ENCODE data around the gene PCDHGA10.
"Not testable (repeated sequence)": the region's sequence is repeated elsewhere in the genome, so short reads cannot be mapped to it uniquely, and the experiment has no call there.

Gene PCDHGA10

DNA sequence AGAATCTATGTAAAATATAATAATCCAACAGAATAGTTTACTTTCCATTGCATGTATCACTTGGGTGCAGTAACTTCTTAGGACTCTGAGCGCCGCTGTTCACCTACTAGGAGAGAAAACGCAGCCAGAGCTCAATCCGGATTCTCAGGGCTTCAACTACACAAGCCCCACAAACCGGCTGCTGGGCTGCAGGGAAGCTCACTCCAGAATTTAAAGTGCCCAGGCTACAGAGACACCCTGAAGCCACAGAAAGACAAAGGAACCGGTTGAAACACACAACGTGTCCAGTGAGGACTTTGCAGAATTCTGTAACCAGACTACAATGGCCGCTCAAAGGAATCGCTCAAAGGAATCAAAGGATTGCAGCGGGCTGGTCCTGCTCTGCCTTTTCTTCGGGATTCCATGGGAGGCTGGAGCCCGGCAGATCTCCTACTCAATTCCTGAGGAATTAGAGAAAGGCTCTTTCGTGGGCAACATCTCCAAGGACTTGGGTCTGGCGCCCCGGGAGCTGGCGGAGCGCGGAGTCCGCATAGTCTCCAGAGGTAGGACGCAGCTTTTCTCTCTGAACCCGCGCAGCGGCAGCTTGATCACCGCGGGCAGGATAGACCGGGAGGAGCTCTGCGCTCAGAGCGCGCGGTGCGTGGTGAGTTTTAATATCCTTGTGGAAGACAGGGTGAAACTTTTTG is at the start of gene PCDHGA10:
PCDHGA10 (plus strand) TSS at position 134 of the 686 bp plus-strand sequence; CDS start at position 323, 189 bp downstream.
- DNase-seq (ENCODE audit: low read depth, low spot score): no peak

DNA sequence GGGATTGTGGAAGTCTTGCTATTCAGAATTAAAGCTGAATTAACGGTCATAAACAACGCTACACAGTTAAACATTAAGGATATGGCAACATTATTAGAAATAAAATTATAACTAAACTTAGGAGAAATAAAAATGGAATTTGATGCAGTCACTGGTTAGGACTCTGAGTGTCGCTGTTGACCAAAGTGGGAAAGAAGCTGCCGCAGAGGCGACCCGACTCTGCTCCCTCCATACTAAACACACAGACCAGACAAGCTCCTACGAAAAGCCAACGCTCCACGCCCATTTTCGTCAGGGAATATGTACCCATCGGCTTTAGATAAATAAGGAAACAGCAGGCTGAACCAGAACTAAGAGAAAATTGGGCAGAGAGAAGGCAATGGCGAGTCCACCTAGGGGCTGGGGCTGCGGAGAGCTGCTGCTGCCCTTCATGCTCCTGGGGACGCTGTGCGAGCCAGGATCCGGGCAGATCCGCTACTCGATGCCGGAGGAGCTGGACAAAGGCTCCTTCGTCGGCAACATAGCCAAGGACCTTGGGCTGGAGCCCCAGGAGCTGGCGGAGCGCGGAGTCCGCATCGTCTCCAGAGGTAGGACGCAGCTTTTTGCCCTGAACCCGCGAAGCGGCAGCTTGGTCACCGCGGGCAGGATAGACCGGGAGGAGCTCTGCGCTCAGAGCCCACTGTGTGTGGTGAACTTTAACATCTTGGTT is 48.7 kb upstream of the PCDHGA10 start, which contains the start of gene PCDHGA5:
PCDHGA5 (plus strand) TSS at position 211 of the 709 bp plus-strand sequence; CDS start at position 380, 169 bp downstream.
- DNase-seq (ENCODE audit: low read depth, low spot score): no peak

DNA sequence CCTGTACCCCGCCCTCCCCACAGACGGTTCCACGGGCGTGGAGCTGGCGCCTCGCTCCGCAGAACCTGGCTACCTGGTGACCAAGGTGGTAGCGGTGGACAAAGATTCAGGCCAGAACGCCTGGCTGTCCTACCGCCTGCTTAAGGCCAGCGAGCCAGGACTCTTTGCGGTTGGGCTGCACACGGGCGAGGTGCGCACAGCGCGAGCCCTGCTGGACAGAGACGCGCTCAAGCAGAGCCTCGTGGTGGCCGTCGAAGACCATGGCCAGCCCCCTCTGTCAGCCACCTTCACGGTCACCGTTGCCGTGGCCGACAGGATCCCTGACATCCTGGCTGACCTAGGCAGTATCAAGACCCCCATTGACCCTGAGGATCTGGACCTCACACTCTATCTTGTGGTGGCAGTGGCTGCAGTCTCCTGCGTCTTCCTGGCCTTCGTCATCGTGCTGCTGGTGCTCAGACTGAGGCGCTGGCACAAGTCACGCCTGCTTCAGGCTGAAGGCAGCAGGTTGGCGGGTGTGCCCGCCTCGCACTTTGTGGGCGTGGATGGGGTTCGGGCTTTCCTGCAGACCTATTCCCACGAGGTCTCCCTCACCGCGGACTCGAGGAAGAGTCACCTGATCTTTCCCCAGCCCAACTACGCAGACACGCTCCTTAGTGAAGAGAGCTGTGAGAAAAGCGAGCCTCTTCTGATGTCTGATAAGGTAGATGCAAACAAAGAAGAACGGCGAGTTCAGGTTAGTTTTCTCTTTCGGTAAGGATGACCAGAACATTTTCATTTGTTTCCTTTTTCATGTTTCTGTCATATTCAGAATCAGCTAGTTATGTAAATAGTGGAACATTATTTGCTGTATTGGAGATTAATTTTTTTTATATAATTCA is 46.5 kb upstream of the PCDHGA10 start:
- no peak for DNase-seq (ENCODE audit: low read depth, low spot score)

DNA sequence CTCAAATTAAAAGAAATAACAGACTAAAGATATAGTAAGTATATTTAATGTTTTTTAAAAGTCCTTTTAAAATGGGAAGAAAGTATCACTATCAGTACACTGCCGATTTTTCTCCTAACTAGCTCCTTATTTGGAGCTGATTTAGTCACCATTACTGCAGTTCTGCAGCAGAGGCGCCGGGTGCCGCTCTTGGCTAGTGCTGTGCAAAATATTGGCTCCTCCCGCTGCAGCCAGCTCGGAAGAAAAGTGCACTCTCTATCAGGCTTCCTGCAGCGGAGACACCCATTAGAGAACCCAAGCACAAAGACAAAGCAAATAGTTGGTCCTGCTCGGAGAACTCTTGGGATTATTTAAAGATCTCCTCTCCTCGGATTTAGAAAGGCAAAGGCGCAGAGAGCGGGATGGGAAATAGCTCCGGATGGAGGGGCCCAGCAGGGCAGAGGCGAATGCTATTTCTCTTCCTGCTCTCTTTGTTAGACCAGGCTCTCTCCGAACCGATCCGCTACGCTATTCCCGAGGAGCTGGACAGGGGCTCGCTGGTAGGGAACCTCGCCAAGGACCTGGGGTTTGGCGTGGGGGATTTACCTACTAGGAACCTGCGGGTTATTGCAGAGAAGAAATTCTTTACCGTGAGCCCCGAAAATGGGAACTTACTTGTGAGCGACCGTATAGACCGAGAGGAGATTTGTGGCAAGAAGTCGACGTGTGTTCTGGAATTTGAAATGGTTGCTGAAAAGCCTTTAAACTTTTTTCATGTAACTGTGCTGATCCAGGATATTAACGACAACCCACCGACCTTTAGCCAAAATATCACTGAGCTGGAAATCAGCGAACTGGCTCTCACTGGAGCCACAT is 42.6 kb upstream of the PCDHGA10 start, which contains the start of gene PCDHGB3:
PCDHGB3 (plus strand) TSS at position 249 of the 855 bp plus-strand sequence; CDS start at position 402, 153 bp downstream.
- DNase-seq (ENCODE audit: low read depth, low spot score): no peak

DNA sequence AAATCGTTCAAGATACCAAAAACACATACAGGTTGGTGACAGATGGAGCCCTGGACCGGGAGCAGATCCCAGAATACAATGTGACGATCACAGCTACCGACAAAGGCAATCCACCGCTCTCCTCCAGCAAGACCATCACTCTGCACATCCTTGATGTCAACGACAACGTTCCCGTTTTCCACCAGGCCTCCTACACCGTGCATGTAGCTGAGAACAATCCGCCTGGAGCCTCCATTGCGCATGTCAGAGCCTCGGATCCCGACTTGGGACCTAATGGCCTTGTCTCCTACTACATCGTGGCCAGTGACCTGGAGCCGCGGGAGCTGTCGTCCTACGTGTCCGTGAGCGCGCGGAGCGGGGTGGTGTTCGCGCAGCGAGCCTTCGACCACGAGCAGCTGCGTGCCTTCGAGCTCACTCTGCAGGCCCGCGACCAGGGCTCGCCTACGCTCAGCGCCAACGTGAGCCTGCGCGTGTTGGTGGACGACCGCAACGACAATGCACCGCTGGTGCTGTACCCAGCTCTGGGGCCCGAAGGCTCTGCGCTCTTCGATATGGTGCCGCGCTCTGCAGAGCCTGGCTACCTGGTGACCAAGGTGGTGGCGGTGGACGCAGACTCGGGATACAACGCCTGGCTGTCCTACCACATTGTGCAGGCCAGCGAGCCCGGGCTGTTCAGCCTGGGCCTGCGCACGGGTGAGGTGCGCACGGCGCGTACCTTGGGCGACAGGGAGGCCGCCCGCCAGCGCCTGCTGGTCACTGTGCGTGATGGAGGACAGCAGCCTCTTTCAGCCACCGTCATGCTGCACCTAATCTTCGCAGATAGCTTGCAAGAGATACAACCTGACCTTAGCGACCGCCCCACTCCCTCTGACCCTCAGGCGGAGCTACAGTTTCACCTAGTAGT is 41.0 kb upstream of the PCDHGA10 start:
- no peak for DNase-seq (ENCODE audit: low read depth, low spot score)

GRCh38 chr5:141373673-141374317 is 39.0 kb upstream of the PCDHGA10 start, which contains the start of gene PCDHGA6:
Gene PCDHGA6, plus strand, starts transcription at chr5:141373891. Its CDS starts 193 bp downstream, at chr5:141374084.
- DNase-seq (ENCODE audit: low read depth, low spot score): no peak

- no peak for DNase-seq (ENCODE audit: low read depth, low spot score)
Observed at GRCh38 chr5:141374627-141375026, 38.2 kb upstream of the PCDHGA10 start.

DNA sequence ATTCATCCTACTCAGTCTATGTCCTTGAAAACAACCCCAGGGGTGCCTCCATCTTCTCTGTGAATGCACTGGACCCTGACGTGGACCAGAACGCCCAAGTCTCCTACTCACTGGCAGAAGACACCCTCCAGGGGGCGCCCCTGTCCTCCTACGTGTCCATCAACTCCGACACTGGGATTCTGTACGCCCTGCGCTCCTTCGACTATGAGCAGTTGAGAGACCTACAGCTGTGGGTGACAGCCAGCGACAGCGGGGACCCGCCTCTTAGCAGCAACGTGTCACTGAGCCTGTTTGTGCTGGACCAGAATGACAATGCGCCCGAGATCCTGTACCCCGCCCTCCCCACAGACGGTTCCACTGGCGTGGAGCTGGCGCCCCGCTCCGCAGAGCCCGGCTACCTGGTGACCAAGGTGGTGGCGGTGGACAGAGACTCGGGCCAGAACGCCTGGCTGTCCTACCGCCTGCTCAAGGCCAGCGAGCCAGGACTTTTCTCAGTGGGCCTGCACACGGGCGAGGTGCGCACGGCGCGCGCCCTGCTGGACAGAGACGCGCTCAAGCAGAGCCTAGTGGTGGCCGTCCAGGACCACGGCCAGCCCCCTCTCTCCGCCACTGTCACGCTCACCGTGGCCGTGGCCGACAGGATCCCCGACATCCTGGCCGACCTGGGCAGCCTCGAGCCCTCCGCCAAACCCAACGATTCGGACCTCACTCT is 37.2 kb upstream of the PCDHGA10 start:
- not testable (repeated sequence) for DNase-seq (ENCODE audit: low read depth, low spot score)

- no peak for DNase-seq (ENCODE audit: low read depth, low spot score)
Observed at GRCh38 chr5:141382469-141383294, 30.1 kb upstream of the PCDHGA10 start, which contains the start of gene PCDHGA7. Gene PCDHGA7, plus strand, starts transcription at chr5:141382742. Its CDS starts 158 bp downstream, at chr5:141382900.

- DNase-seq (ENCODE audit: low read depth, low spot score): no peak
Observed at GRCh38 chr5:141383345-141383744, 29.4 kb upstream of the PCDHGA10 start.

DNA sequence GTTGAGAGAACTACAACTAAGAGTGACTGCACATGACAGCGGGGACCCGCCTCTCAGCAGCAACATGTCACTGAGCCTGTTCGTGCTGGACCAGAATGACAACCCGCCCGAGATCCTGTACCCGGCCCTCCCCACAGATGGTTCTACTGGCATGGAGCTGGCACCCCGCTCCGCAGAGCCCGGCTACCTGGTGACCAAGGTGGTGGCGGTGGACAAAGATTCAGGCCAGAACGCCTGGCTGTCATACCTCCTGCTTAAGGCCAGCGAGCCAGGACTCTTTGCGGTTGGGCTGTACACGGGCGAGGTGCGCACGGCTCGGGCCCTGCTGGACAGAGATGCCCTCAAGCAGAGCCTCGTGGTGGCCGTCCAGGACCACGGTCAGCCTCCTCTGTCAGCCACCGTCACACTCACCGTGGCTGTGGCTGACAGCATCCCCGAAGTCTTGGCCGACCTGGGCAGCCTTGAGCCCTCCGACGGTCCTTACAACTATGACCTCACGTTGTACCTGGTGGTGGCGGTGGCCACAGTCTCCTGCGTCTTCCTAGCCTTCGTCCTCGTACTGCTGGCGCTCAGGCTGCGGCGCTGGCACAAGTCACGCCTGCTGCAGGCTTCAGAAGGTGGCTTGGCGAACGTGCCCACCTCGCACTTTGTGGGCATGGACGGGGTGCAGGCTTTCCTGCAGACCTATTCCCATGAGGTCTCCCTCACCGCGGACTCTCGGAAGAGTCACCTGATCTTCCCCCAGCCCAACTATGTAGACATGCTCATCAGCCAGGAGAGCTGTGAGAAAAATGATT is 28.1 kb upstream of the PCDHGA10 start:
- DNase-seq (ENCODE audit: low read depth, low spot score): no peak

- not testable (repeated sequence) for DNase-seq (ENCODE audit: low read depth, low spot score)
Observed at GRCh38 chr5:141387557-141388311, 25.1 kb upstream of the PCDHGA10 start, which contains the start of gene PCDHGB4. Gene PCDHGB4, plus strand, starts transcription at chr5:141387698. Its CDS starts 187 bp downstream, at chr5:141387885.

DNA sequence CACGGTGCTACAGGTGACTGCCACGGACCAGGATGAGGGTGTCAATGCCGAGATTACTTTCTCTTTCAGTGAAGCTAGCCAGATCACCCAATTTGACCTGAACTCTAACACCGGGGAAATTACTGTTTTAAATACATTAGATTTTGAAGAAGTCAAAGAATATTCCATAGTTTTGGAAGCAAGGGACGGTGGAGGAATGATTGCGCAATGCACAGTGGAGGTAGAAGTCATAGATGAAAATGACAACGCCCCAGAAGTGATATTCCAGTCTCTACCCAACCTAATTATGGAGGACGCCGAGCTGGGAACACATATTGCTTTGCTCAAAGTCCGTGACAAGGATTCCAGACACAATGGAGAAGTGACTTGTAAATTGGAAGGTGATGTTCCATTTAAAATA is 24.1 kb upstream of the PCDHGA10 start:
- no peak for DNase-seq (ENCODE audit: low read depth, low spot score)

- DNase-seq (ENCODE audit: low read depth, low spot score): no peak
Observed at GRCh38 chr5:141389153-141390042, 23.4 kb upstream of the PCDHGA10 start.
